ENCODE data around the gene RSPH10B.
"Not testable (repeated sequence)": the region's sequence is repeated elsewhere in the genome, so short reads cannot be mapped to it uniquely, and the experiment has no call there.

Gene RSPH10B

GRCh38 chr7:5926263-5926870 lies 44.1 kb downstream of the RSPH10B start:
- not testable (repeated sequence) for DNase-seq (ENCODE audit: low read depth in 2 of 2)

- not testable (repeated sequence) for DNase-seq (ENCODE audit: low read depth in 2 of 2)
These were observed 45.9 kb downstream of the RSPH10B start for GRCh38 chr7:5924630-5925029.

DNA sequence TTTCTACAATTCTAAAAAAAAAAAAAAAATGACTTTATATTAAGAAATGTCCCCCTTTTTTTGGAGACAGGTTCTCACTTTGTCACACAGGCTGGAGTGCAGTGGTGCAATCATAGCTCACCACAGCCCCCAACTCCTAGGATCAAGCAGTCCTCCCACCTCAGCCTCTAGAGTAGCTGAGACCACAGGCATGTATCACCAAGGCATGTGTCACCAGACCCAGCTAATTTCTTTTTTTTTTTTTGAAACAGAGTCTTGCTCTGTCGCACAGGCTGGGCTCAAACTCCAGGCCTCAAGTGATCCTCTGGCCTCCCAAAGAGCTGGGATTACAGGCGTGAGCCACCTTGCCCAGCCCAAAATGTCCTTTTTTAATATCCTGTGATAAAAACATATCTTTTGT lies 46.3 kb downstream of the RSPH10B start:
- DNase-seq (ENCODE audit: low read depth in 2 of 2) = not testable (repeated sequence)

- DNase-seq (ENCODE audit: low read depth in 2 of 2) = not testable (repeated sequence)
These were observed 54.0 kb downstream of the RSPH10B start for GRCh38 chr7:5916529-5916928.

DNA sequence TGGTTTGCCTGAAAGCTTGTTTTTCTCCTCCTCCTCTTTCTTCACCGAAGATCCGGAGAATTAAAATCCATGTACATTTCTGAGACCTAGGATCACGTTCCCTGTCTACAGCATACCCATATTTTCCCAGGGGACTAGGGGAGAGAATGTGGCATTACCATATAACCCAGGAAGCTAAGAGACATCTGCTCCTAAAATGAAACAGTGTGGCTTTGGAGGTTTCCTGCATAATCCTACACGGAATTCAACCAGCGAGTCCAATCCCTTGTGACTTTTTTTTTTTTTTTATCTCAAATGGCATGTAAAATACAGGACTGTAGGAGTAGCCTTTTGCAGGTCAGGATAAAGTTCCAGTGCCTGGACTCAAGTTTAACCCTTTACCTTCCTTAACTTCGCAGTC lies 61.7 kb downstream of the RSPH10B start:
- DNase-seq (ENCODE audit: low read depth in 2 of 2) = not testable (repeated sequence)

- not testable (repeated sequence) for DNase-seq (ENCODE audit: low read depth in 2 of 2)
These were observed 65.8 kb downstream of the RSPH10B start for GRCh38 chr7:5904726-5905125.

DNA sequence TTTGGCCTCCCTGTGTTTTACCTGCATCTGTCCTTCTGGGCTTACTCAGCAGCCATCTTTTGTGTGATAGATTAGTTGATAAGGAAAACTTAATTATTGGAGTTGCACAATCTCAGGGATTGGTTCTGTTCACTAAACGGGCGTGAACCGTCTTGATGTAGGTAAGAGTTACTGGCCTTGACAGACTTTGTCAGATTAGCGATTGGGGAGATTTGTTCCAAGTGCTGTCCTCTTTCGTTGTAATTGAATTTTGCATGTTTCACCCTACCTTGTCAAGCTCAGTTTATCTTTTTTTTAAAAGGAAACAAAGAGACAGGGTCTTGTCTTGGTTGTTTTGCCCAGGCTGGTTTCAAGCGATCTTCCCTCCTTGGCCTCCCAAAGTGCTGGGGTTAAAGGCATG lies 67.5 kb downstream of the RSPH10B start:
- not testable (repeated sequence) for DNase-seq (ENCODE audit: low read depth in 2 of 2)

GRCh38 chr7:5898480-5899224 lies 71.8 kb downstream of the RSPH10B start, which contains the start of gene CCZ1:
Gene CCZ1, plus strand, starts transcription at chr7:5898733. Its CDS starts 67 bp downstream, at chr7:5898800.
- DNase-seq (ENCODE audit: low read depth in 2 of 2) = peak; percentile 74 to 75

DNA sequence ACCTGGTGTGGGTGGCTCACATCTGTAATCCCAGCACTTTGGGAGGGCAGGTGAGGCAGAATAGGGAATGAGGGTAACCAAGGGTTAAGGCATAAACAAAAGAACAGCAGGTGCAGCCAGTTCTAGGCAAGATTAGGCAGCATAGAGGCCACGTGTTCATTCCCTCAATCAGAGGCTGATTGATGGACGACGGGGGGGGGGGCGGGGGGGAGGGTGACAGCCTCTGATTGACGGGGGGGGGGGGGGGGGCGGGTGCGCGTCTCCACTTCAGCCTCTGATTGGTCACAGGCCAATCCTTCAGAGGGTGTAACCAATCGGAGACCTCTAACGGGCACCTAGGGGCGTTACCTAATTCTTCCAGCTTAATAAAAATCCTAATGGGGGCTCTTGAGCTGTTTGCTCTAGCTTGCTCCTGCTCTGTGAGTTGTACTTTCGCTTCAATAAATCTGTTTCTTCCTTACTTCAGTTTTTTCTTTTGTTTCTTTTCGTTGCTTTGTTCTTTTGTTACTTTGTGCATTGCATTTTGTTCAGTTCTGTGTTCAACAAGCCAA lies 73.0 kb downstream of the RSPH10B start:
- DNase-seq (ENCODE audit: low read depth in 2 of 2) = not testable (repeated sequence)

DNA sequence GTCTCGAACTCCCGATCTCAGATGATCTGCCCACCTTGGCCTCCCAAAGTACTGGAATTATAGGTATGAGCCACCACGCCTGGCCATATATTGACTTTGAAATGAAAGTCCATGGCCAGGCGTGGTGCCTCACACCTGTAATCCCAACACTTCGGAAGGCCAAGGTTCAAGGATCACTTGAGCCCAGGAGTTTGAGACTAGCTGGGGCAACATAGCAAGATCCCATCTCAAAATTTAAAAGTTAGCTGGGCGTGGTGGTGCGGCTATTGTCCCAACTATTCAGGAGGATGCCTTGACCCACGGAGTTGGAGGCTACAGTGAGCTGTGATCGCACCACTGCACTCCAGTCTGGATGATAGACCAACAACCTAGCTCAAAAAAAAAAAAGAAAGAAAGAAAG lies 78.0 kb downstream of the RSPH10B start:
- no peak for DNase-seq (ENCODE audit: low read depth in 2 of 2)

- DNase-seq (ENCODE audit: low read depth in 2 of 2) = not testable (repeated sequence)
These were observed 80.2 kb downstream of the RSPH10B start for GRCh38 chr7:5890244-5890643.

- not testable (repeated sequence) for DNase-seq (ENCODE audit: low read depth in 2 of 2)
These were observed 82.5 kb downstream of the RSPH10B start for GRCh38 chr7:5888021-5888420.

DNA sequence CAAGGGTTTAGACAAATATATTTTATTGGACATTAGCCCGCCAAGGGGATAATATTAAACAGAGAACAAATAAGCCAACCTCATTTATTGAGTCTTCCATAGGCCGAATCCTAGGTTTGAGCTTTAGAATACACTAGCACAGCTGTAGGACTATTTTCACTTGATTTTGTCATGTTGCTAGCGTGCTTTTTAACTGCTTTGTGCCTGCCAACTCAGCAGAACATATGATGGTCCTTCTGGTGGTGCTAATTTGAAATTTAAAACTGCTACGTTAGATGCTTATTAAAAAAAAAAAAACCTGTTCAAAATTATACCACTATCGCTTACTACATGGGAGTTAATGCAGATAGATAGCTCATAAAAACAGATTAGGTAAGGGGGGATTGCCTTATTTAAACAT lies 86.1 kb downstream of the RSPH10B start:
- DNase-seq (ENCODE audit: low read depth in 2 of 2) = not testable (repeated sequence)

DNA sequence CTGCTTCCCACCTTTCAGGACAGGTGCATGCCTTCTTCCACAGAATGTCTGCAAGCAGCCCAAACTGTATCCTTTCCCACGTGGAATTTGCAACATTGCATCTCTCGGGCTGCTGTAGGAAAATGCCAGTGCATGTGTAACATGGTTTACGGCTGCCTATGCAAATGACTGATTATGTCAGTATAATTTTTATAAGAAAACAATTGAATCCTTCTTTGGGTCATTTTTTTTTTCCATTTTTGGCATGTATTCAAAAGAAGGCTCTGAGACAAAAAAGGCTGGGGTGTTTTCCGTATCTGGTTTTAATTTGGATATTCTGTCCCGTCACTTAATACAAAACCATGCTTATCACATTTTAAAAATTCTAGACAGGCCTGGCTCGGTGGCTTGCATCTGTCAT lies 90.4 kb downstream of the RSPH10B start:
- DNase-seq (ENCODE audit: low read depth in 2 of 2) = not testable (repeated sequence)

DNA sequence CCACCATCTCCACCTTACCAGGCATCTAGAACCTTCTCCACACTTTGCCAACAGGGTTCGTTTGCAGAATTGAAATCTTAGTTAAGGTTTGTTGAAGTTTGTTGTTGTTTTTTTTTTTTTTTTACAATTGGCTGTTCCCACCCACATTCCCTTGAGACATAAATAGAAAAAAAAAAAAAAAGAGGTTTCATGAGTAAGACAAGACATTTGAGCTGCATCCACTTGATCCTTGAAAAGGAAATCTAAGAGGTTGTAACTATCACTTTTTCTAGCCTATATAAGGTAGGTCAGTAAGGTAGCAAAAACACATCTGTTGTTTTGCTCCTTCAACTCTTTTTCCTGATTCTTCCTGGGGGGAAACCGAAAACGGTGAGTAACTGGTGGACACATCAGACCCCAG lies 90.9 kb downstream of the RSPH10B start:
- DNase-seq (ENCODE audit: low read depth in 2 of 2) = not testable (repeated sequence)
